Activated CD4-positive, alpha-beta T cell treated with anti-CD3 and anti-CD28 coated beads, Interleukin-2, amount 50 U/mL, for 16 hours (primary cell): ENCODE results near the gene CNTN5.
"Not testable (repeated sequence)": the region's sequence is repeated elsewhere in the genome, so short reads cannot be mapped to it uniquely, and the experiment has no call there.

Experiments
- DNase-seq: peaks from one replicate; pipeline ENCODE4 v3.0.0-alpha.2; 2020

The CNTN5 gene

DNA sequence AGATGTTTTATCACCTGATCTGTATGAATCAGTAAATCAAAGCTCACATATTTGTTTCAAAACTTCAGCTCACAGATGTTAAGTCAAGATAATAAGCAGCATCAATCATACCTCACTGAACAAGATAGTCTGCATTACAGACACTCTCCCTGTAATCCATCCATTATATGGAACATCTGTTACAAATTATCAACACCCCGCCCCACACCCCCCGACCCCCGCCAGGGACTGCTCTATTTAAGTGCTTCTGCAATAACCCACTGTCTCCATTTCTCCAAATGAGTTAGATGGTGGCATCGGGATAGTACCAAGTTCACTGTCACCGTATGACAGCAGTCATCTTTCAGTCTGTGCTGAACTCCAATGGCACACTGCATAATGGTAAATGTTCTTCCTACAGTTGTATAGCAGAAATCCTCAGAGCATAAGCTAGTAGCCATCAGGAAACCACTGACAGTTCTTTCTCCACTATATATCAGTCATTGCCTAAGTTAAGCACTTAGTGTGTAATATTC lies 1219.3 kb downstream of the CNTN5 start:
- DNase-seq = no peak

DNA sequence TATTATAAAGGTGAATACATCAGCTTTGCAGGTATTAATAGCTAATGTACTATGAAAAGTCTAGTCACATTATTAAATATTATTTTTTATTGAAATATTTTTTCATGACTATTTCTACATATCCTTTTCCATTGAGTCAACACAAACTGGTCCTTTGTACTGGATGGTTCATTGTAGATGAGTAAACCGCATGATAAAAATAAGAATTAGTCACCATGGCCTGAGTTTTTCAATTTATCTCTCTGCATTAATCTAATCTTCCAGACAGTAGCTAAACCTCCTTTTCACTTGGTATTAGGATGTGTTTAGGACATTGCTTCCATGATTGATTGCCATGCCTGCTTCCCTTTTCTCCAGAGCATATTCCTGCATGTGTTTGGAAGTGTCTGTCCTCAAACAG lies 1227.0 kb downstream of the CNTN5 start:
- no peak for DNase-seq

DNA sequence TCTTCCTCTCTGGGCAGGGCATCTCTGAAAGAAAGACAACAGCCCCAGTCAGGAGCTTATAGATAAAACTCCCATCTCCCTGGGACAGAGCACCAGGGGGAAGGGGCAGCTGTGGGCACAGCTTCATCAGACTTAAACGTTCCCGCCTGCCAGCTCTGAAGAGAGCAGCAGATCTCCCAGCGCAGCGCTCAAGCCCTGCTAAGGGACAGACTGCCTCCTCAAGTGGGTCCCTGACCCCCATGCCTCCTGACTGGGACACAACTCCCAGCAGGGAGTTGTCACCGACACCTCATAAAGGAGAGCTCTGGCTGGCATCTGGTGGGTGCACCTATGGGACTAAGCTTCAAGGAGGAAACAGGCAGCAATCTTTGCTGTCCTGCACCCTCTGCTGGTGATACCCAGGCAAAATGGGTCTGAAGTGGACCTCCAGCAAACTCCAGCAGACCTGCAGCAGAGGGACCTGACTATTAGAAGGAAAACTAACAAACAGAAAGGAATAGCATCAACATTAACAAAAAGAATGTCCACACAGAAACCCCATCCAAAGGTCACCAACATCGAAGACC lies 1236.6 kb downstream of the CNTN5 start:
- not testable (repeated sequence) for DNase-seq

DNA sequence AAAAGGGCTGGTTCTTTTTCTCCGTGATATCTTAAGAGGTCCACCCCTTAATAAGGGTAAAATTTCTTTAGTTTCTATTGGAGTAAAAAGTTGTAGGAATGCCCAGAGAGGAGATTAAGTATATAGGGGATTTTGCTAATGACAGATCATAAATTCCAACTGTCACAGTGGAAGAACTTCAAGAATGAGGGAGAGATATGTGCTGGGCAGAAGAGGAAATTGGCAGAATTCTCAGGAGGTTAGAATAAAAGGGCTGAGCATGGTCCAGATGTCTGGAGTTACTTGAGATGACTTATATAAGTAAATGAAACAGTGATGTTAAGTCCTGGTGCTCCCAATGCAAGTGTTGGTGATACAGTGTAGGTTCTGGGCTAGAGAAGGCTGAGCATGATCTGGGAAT lies 1248.8 kb downstream of the CNTN5 start:
- DNase-seq = no peak

DNA sequence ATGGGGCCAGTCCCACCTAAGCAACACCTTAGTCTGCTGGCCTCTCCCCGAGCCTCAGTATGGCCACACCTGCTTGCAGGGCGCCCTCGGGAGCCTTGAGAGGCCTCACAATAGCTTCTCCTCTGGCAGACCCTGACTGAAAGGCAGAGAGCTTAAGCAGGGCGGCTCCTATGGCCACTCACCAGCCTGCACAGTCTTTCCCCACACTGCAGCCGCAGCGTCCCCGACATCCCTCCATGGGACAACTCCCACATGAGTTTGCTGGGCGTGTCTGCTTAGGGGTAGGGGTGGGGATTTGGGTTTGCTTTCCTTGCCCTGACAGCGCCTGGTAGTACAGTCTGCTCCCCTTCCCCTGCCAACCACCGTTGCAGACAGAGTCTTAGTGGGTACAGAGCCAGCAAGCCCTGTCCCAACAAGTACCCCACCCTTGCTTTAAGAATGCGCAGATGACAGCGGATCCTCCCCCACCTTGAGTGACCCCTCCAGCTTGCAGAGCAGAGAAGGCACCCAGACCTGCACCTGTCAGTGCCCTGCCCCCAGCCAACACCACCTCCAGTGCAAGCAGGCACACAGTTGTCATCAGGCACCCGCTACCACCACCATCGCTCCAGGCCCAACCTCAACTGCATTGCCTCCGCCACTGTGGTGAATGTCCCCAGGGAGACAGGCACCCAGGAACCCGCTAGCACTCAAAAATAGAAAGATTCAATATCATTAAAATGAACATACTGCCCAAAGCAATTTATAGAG lies 1252.5 kb downstream of the CNTN5 start:
- no peak for DNase-seq

DNA sequence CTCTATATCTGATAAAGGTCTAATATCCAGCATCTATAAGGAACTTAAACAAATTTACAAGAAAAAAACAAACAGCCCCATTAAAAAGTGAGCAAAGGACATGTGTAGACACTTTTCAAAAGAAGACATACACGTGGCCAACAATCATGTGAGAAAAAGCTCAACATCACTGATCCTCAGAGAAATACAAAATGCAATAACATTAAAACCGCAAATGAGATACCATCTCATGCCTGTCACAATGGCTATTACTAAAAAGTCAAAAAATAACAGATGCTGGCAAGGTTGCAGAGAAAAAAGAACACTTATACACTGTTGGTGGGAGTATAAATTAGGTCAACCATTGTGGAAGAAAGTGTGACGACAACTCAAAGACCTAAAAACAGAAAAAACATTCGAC lies 1253.7 kb downstream of the CNTN5 start:
- not testable (repeated sequence) for DNase-seq

DNA sequence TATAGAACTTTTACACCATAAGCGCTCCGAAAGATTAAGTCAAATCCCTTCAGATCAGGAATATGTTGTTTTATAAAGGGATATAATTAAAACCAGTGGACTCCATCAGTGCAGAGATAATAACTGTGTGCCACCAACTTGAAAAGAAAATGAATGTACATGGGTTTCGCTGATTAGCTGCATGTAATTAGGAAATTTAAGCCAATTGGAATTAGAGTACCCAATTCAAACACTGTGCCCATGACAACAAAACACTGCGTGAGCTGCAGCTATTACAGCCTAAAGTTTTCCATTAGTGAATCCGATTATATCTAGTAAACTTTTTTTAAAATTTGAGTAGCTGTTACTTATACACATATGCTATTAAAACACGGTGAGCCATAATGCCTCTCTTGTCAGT lies 1274.0 kb downstream of the CNTN5 start:
- no peak for DNase-seq

DNA sequence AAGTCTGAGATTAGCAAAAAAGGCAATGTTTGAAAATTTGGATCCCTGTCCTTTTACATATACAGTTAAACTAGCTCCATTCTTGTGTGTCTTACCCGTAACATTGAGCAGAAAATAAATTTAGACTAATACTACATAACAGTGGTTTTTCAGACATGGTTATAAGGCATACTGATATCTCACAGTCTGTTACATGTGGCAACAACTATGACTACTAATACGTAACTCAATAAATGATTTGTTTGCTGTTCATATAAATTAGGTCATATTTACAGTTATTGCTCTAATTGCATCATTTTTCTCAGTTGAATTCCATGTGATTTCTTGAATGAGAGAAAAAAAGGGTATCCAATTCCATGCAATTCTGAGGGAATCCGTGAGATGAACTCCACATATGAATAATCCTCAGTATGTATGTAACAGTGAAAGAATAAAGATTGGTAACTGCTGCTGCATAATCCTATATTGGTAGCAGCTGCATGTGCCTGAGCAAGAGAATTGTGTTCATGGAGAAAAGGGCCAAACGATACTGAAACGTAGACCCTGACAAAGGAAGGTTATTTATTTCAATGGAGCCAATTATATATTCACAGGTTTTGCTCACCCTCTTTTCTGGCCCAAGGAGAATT lies 1275.4 kb downstream of the CNTN5 start:
- DNase-seq = no peak

DNA sequence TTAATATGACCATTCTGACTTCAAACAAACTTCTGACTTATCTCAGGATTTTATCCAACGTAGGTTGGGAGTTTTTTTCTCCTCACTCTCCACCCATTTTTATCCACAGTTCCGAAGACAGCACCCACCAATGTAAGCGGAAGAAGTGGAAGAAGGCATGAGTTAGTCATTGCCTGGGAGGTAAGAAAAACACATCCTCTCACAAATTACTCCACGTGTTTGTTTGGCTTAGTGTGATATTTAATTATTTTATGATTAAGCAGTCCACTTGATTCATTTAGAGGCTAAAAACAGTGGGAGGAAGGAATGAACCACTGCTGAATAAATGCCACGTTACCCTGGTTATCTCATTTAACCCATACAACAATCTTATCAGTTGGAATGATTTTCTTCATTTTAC lies 1276.8 kb downstream of the CNTN5 start:
- DNase-seq = no peak

DNA sequence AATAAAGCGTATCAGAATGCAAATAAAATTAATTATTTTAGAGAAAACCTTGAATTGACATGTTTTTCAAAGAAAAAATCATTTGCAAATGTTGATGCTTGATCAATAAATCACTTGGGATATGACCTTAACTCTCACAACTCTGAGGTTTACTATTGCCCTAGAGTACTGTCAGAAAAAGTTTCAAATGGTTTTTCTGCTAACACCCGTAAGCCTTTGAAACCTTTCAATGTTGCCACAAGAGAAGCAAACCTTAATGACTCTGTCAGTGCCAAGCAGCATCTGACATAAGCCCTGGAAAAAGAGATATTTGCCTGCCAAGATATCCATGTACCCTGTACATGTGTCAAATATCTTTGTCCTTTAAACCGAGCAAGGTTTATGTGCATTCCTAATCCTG lies 1282.1 kb downstream of the CNTN5 start:
- no peak for DNase-seq

DNA sequence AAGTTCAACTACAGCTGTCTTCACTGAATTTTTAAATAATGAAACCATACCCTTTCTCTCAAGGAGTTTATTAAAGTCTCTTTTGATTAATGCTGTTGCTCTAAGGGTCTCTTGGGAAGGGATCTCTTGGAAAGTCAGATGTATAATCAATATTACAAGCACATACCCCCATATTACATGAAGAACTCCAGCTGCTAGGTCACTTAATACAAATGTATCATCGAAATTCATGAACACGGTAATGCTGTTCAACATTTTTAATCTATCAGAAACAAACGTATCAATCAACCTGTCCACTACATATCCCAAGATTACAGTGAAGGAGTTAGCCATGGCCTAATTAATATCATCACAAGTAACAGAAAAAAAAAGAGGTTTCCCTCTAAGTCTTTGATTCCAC lies 1283.1 kb downstream of the CNTN5 start:
- DNase-seq = no peak

DNA sequence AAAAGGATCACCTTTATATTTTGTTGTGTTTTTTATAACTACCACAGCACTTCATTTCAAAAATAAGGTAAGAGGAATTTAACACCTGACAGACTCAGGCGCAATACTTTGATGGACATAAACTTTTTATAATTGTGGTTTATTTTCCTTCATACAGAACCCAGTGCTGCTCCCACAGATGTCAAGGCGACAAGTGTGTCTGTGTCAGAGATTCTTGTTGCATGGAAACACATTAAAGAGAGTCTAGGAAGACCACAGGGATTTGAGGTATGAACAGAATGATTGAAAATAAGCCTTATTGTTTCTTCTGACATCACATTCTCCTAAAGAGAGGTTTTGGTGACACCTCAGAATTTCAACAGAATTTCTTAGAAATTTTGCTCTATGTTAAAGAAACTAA lies 1287.5 kb downstream of the CNTN5 start:
- no peak for DNase-seq

DNA sequence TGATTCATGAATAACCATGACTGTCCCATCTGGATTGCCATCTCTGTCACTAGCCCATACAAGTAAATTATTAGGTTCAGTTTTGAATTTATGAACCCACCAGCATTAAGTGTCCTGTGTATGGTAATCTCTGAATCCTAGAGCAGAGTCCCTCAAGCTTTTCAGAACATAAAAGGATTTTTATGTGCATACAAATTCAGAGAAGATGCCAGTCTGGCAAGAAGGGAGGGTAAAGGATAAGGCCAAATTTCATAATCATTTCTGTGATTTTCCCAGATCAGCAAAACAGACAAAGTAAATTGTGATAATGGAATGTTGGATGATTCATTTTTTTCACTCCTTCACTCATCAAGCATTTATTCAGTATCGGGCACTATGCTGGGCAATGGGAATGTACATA lies 1295.2 kb downstream of the CNTN5 start:
- DNase-seq = no peak

DNA sequence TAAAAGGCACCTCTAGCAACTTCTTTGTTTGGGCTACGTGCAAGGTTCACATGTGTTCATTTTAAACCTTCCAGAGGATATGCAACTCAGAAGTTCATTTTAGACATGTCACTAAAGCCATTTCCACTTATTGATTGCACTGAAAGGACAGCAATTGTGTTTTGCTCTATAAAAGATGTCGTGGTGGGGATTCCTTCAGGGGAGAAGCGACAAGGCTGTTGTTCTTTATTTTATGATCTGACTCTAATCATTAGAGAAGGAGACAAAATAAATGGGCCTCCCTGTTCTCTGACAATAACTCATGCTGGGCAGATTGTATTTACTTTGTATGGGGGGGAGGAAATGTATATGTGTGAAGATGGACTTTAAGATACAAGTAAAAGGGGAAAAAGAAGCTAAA lies 1296.2 kb downstream of the CNTN5 start:
- DNase-seq = no peak

DNA sequence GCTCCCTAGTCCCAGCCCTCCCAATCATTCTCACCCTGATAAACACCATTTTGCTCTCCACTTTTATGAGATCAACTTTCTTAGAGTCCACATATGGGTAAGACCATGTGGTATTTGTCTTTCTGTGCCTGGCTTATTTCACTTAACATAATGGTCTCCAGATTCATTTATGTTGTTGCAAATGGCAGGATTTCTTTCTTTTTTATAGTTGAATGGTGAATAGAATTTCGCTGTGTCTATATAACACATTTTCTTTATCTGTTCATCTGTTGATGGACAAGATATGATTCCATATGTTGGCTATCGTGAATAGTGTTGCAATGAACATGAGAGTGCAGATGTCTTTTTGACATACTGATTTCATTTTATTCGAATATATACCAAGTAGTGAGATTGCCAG lies 1298.9 kb downstream of the CNTN5 start:
- DNase-seq = no peak

DNA sequence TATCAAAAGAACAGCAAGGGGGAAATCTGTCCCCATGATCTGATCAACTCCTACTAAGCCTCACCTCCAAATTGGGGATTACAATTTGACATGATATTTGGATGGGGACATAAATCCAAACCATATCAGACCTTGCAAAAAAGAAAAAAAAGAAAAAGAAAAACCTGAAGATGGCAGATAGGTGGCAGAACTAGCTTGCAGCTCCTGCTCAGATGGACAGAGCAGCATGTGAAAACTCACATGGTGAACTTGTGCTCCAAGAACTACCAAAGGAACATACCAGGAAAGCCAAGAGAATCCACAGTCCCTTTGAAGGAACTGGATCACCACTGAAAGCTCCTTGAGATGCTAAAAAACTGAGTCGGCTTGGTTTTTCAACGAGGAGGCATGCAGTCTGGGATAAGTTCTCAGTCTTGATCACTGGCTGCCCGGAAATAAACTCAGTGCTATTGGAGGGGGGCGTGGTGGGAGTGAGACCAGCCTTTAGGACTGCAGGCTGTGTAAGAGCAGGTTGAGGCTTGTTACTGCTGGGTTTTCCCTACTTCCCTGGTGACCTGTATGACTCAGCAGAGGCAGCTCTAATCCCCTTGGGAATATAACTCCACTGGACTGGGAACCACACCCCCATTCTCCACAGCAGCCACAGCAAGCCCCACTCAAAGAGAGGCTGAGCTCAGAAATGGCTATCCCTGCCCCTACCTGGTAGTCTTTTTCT lies 1308.0 kb downstream of the CNTN5 start:
- DNase-seq = no peak

DNA sequence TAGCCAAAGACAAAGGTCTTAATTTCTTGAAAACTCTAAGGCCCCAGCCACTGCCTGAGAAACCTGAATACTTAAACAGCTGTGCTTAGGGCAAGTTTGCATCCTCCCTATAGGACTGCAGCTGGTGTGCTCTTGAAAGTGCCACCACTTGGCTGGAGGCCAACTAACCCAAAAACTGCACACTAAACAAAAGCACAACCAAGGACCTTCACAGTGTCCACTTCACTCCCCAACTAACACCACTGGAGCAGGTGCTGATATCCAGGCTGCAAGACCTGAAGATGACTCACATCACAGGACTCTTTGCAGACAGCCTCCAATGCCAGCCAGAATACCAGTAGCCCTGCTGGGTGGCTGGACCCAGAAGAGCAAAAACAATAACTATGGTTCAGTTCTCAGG lies 1308.6 kb downstream of the CNTN5 start:
- no peak for DNase-seq

DNA sequence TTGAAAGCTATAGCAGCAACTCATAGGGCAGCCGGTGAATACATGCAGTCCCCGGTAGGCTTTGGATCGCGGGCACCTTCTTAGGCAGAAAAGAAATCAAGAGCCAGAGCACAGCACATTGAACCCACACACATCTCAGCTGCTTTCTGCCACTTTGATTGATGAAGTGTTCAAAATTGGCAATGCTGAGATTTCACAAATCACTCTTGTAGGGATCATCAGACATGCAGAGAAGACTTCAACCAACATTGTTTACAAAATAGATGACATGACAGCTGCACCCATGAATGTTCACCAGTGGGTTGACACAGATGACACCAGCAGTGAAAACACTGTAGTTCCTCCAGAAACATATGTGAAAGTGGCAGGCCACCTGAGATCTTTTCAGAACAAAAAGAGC lies 1316.1 kb downstream of the CNTN5 start:
- DNase-seq = no peak

DNA sequence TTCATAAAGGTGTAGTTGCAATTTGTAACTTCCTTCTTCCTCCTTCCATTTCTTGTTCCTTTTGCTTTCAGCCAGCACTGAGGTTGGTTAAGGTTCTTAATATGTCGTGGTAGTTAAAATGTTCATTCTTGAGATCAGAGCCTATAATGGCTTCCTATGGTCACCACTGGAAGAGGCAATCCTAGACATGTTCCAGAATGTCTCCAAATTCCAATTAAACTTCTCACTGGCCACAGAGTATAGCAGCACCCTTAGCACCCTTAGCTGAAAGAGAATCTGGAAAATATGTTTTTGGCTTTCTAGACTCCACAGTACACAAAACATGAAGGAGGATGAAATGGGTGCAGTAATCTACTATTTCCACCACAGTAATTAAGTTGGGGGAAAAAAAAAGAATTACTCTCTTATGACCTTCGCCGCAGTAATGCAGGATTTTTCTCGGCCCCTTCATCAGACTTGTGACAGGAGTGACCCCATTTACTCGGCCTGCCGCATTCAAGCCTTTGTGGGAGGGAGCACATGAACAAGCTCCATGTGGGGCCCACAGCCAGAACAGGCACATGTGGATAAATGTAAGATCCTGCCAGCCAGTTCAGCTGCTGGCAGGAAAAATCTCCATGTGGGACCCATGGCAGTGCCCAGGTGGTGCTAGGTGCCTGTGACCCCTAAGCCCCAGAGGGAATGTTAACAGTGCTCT lies 1317.5 kb downstream of the CNTN5 start:
- no peak for DNase-seq

DNA sequence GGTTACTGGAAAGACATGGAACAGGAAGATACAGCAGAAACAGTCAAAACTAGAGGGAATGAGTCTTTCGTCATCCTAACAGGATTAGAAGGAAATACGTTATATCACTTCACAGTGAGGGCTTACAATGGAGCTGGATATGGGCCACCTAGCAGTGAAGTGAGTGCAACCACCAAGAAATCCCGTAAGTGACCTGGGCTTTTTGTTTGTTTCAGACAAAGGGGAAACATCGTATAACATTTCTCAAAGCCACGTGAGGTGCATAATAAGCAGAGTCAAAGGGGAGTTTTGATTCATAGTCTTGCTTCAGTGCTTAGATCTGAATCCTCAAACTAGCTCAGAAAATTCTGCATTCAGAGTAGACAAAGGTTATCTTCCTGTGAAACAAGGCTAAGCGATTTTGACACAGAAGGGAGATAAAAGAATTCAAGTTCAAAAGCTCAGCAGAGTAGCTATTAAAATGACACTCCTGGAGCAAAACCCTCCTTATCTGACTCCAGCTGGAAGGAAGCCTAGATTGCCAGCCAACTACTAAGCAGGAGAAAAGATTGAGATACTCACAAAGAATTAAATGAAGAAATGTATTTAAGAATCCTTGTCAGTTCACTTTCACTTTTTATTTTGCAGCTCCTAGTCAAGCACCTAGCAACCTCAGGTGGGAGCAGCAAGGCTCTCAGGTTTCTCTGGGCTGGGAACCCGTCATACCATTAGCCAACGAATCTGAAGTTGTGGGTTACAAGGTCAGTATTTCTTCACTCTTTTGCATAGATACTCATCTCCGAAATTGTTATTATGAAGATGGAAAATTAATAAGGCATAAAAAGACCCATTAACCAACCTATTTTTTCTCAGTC lies 1319.9 kb downstream of the CNTN5 start:
- no peak for DNase-seq

DNA sequence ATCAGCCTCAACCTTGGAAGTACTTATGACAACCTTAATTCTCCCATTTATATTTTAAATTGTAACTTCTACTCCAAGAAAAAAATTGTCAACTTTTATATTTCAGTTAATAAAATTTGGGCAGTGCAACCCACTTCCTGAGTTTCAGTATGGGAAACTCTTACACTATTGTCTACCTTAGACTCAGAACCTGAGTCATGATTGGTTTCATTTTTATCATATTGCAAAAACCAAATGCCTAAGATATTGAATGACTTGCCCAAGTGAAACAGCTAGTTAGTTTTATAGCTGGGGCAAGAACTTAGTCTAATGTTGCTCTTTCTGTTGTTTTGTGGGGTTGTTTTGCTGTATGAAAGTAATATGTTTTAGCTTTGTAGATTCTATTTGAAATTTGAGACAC lies 1332.3 kb downstream of the CNTN5 start:
- peak; percentile 2 for DNase-seq

DNA sequence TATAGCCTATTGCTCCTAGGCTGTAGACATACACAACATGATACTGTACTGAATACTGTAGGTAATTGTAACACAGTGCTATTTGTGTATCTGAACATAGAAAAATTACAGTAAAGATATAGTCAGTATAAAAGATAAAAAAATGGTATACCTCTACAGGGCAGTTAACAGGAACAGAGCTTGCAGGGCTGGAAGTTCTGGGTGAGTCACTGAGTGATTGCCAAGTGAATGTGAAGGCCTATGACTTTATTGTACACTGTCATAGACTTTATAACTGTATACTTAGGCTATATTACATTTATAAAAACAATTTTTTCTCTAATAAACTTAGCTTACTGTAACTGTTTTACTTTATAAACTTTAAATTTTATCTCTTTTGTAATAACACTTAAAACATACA lies 1334.0 kb downstream of the CNTN5 start:
- DNase-seq = no peak
